ENCODE results near the gene CD84. TPM values are rescaled to one million over a fixed set of nuclear protein-coding genes. Genes with fewer than 3 reads are reported as not detected.

The CD84 gene
- total RNA-seq, 4 donors from 2014 or later: 2.4 to 12.0 (median 6.2) TPM

- Histone ChIP-seq H3K4me3 (no peak overlapping the region), H3K4me1 (no peaks in the 10 kb centered on the region), H3K9me3 (no peaks in the 10 kb centered on the region), H3K27ac (no peak overlapping the region), H3K36me3 (no peaks in the 10 kb centered on the region), H3K27me3 (peaks cover 0 to 5% of the 10 kb centered on the region in 2 donors)
- no peak for DNase-seq (ENCODE audit: low spot score in 2 of 2)
- 61 to 84% methylated on average over 2 of the region's 2 CpGs for WGBS, 2 donors
- no peak for TF ChIP-seq EP300 (IDR thresholded peaks at IDR 0.05)
- no peak for TF ChIP-seq POLR2A (IDR thresholded peaks at IDR 0.05)
- TF ChIP-seq CTCF (IDR thresholded peaks at IDR 0.05): no peak
Observed at GRCh38 chr1:160615660-160616059, 36.4 kb upstream of the CD84 start.

DNA sequence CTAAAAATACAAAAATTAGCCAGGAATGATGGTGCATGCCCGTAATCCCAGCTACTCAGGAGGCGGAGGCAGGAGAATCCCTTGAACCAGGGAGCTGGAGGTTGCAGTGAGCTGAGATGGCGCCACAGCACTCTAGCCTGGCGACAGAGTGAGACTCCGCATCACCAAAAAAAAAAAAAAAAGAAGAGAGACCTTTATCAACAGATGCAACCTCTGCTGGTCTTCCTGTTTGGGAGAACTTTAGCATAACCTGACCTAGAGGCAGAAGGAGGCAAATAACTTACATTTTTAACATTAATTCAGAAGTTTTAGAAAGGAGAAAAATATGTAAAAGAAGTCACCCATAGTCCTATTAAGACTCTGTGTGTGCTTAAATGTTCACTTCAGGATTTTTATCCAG, 35.1 kb upstream of the CD84 start:
- Histone ChIP-seq H3K4me3 (no peak overlapping the region), H3K36me3 (no peaks in the 10 kb centered on the region), H3K9me3 (no peaks in the 10 kb centered on the region), H3K27ac (no peak overlapping the region), H3K4me1 (no peaks in the 10 kb centered on the region), H3K27me3 (peaks cover 0 to 5% of the 10 kb centered on the region in 2 donors)
- WGBS, 2 donors: 85 to 89% methylated on average over 5 of the region's 5 CpGs
- no peak for DNase-seq (ENCODE audit: low spot score in 2 of 2)
- TF ChIP-seq CTCF (IDR thresholded peaks at IDR 0.05): no peak
- TF ChIP-seq POLR2A (IDR thresholded peaks at IDR 0.05): no peak
- no peak for TF ChIP-seq EP300 (IDR thresholded peaks at IDR 0.05)

DNA sequence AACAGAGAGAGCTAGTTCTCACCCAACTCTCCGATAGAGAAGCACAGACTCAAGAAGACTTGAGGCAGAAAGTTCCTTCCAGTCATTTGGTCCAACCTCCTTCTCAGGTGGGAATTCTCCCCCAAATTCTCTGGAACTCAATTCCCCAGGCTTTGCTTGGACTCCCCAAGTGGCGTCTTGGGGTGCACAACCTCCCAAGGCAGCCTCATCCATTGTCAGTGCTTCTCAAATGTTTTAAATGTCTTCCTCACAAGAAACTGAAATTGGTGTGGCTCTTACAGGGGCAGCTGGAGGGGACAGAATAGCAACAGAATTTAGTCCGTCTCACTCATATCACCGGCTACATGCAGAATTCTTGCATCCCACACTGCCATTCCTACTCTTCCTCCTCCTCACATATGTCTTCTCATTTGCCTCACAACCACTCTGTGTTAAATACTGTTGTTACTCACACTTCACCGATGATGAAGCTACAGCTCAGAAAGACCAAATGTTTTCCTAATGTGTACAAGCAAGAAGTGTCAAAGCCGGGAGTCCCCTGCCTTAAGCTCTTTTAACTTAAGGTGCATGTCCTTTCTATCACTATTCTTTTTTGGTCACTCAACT, 33.4 kb upstream of the CD84 start:
- H3K9me3 ChIP-seq: no peaks in the 10 kb centered on the region
- TF ChIP-seq EP300 (IDR thresholded peaks at IDR 0.05) (no peak), POLR2A (IDR thresholded peaks at IDR 0.05) (no peak), CTCF (IDR thresholded peaks at IDR 0.05) (no peak)
- H3K27ac ChIP-seq: no peak overlapping the region
- H3K4me1 ChIP-seq: no peaks in the 10 kb centered on the region
- WGBS, 2 donors: 84 to 88% methylated on average over 6 of the region's 6 CpGs
- H3K36me3 ChIP-seq: no peaks in the 10 kb centered on the region
- no peak overlapping the region for H3K4me3 ChIP-seq
- peaks cover 0 to 5% of the 10 kb centered on the region in 2 donors for H3K27me3 ChIP-seq
- no peak for DNase-seq (ENCODE audit: low spot score in 2 of 2)

DNA sequence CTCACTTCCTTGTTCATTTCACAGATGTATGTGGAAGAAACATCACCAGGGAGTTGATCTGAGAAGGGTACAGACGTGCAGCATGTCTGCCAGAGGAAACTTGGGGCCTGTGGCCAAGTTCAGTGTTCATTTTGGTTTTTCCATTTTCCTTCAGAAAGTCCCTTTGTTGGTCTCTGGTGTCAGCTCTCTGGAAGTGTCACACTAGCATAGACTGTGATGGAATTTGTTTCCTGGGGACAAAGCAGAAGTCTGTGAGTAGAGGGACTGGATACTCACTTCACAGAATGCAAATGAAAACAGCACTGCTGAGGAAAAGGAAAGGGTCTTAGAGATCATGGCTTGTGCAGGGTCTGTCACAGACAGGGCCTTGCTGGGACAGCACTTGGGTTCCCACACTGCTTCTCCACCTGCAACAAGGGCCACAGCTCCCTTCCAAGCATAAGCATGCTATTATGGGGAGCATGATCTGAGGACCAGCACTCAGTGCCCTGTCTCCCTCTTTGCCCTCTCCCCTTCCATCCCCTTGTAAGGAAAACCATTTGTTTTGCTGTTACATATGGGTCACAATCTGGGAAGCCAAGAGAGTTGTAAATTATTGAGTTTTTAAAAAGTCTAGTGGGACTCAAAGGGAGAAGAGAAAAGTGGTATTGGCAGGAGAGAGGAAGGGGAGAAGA, 31.4 kb upstream of the CD84 start:
- no peaks in the 10 kb centered on the region for H3K4me1 ChIP-seq
- no peak overlapping the region for H3K4me3 ChIP-seq
- WGBS, 2 donors: 6 to 8% methylated on average over 1 of the region's 1 CpG
- peaks cover 0 to 5% of the 10 kb centered on the region in 2 donors for H3K27me3 ChIP-seq
- no peak overlapping the region for H3K27ac ChIP-seq
- TF ChIP-seq POLR2A (IDR thresholded peaks at IDR 0.05) (no peak), CTCF (IDR thresholded peaks at IDR 0.05) (no peak), EP300 (IDR thresholded peaks at IDR 0.05) (no peak)
- no peaks in the 10 kb centered on the region for H3K9me3 ChIP-seq
- DNase-seq (ENCODE audit: low spot score in 2 of 2): no peak
- no peaks in the 10 kb centered on the region for H3K36me3 ChIP-seq

GRCh38 chr1:160608941-160609340, 29.6 kb upstream of the CD84 start:
- Histone ChIP-seq H3K9me3 (peaks cover 0 to 12% (median 0%) of the 10 kb centered on the region in 4 donors), H3K4me3 (no peak overlapping the region), H3K36me3 (no peaks in the 10 kb centered on the region), H3K27me3 (peaks cover 0 to 5% of the 10 kb centered on the region in 2 donors), H3K4me1 (no peaks in the 10 kb centered on the region), H3K27ac (no peak overlapping the region)
- no peak for TF ChIP-seq EP300 (IDR thresholded peaks at IDR 0.05)
- TF ChIP-seq CTCF (IDR thresholded peaks at IDR 0.05): no peak
- no peak for TF ChIP-seq POLR2A (IDR thresholded peaks at IDR 0.05)
- no peak for DNase-seq (ENCODE audit: low spot score in 2 of 2)
